A673 (cell line): ENCODE results near the gene UNC79. TPM values are rescaled to one million over a fixed set of nuclear protein-coding genes. Genes with fewer than 3 reads are reported as not detected.

Source experiments
- BruUV-seq: library from RNA; stranded (reverse); fragments of 400-500 nt; replicated peaks from 2 replicates; lab custom pipeline; 2021; lab: Mats Ljungman, UMichigan
- CTCF ChIA-PET: fragments of 300-600 bp; sonication (Branson Sonifier 250); formaldehyde crosslinking; loops from one replicate; lab custom pipeline; 2022; ENCODE audit warnings: antibody characterized with exemption; lab: Charles Lee
- POLR2A ChIA-PET: fragments of 300-600 bp; sonication (Branson Sonifier 250); formaldehyde crosslinking; loops from one replicate; lab custom pipeline; 2022; ENCODE audit warnings: antibody characterized with exemption; ENCODE audit not compliant: low non-redundant PET; lab: Charles Lee
- DNase-seq: peaks from one replicate; pipeline ENCODE4 v3.0.0-alpha.2; 2015; ENCODE audit warnings: low spot score
- H3K27ac ChIP-seq: fragments of 200-600 bp; sonication (generic); 2 replicates; pipeline ENCODE4 v1.5.1; 2016; ENCODE audit warnings: mixed run types, low read depth, mild to moderate bottlenecking, mixed read lengths, antibody characterized with exemption, low read length; ENCODE audit not compliant: poor library complexity, severe bottlenecking
- H3K27me3 ChIP-seq: fragments of 200-600 bp; sonication (generic); replicated peaks from 2 replicates; pipeline ENCODE4 v1.6.1; 2017; ENCODE audit warnings: mixed run types, low read depth, mild to moderate bottlenecking, mixed read lengths, antibody characterized with exemption, low read length; ENCODE audit not compliant: insufficient read depth, poor library complexity
- H3K36me3 ChIP-seq: fragments of 200-600 bp; sonication (generic); 2 replicates; pipeline ENCODE4 v1.6.1; 2016; ENCODE audit warnings: mixed run types, mild to moderate bottlenecking, mixed read lengths, antibody characterized with exemption, low read length; ENCODE audit not compliant: insufficient read depth, poor library complexity, severe bottlenecking
- H3K4me1 ChIP-seq: fragments of 200-600 bp; sonication (generic); 2 replicates; pipeline ENCODE4 v1.6.1; 2017; ENCODE audit warnings: mixed run types, mild to moderate bottlenecking, mixed read lengths, antibody characterized with exemption, low read length; ENCODE audit not compliant: insufficient read depth, poor library complexity, severe bottlenecking
- H3K4me3 ChIP-seq: fragments of 200-600 bp; sonication (generic); 2 replicates; pipeline ENCODE4 v1.5.1; 2016; ENCODE audit warnings: low read depth, mixed run types, mild to moderate bottlenecking, mixed read lengths, low read length; ENCODE audit not compliant: poor library complexity, severe bottlenecking
- H3K9me3 ChIP-seq: fragments of 200-600 bp; sonication (generic); 2 replicates; pipeline ENCODE4 v1.6.1; 2016; ENCODE audit warnings: mixed run types, low read depth, mild to moderate bottlenecking, mixed read lengths, antibody characterized with exemption, low read length; ENCODE audit not compliant: poor library complexity, severe bottlenecking
- EZH2 ChIP-seq: fragments of 200-600 bp; sonication (generic); IDR thresholded peaks from 2 replicates; pipeline ENCODE4 v1.6.1; 2017; ENCODE audit warnings: borderline replicate concordance, low read depth, mild to moderate bottlenecking, mixed read lengths, antibody characterized with exemption, low read length; ENCODE audit not compliant: poor library complexity, severe bottlenecking
- intact Hi-C: fragments of 100-400 bp; cut with micrococcal nuclease; formaldehyde crosslinking; loops from one replicate; pipeline ENCODE4 v1.10.0; 2022; ENCODE audit not compliant: unreplicated experiment
- total RNA-seq: library from RNA; stranded (reverse); gene quantifications from 2 replicates; pipeline ENCODE4 v1.2.3, GENCODE V29; 2021
- TF ChIP-seq, protein P1 (sequence below): fragments of 300-800, 200-600 bp; sonication (generic); conservative IDR thresholded peaks from 2 replicates; pipeline ENCODE4 v1.5.1; 2017; ENCODE audit warnings: low read depth, mild to moderate bottlenecking, antibody characterized with exemption, low read length, moderate library complexity, mixed read lengths

UNC79 gene
- total RNA-seq, 1 experiment from 2014 or later, result 0.15 TPM

GRCh38 chr14:93735206-93735605 is 304.5 kb downstream of the UNC79 start:
- H3K4me1 ChIP-seq, result no peaks in the 10 kb centered on the region
- BruUV-seq, result no TSS peak
- no peaks in the 10 kb centered on the region for H3K27me3 ChIP-seq
- H3K9me3 ChIP-seq, result no peaks in the 10 kb centered on the region
- TF ChIP-seq, protein P1, sequence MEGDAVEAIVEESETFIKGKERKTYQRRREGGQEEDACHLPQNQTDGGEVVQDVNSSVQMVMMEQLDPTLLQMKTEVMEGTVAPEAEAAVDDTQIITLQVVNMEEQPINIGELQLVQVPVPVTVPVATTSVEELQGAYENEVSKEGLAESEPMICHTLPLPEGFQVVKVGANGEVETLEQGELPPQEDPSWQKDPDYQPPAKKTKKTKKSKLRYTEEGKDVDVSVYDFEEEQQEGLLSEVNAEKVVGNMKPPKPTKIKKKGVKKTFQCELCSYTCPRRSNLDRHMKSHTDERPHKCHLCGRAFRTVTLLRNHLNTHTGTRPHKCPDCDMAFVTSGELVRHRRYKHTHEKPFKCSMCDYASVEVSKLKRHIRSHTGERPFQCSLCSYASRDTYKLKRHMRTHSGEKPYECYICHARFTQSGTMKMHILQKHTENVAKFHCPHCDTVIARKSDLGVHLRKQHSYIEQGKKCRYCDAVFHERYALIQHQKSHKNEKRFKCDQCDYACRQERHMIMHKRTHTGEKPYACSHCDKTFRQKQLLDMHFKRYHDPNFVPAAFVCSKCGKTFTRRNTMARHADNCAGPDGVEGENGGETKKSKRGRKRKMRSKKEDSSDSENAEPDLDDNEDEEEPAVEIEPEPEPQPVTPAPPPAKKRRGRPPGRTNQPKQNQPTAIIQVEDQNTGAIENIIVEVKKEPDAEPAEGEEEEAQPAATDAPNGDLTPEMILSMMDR, result no peak
- no peak for TF ChIP-seq EZH2
- H3K36me3 ChIP-seq, result no peaks in the 10 kb centered on the region
- no peak overlapping the region for H3K27ac ChIP-seq
- intact Hi-C loops, result no loop called here
- ChIA-PET POLR2A (no interaction called here), CTCF (no interaction called here)
- DNase-seq, result no peak
- H3K4me3 ChIP-seq, result no peak overlapping the region

GRCh38 chr14:93736378-93737014 is 305.8 kb downstream of the UNC79 start:
- Histone ChIP-seq H3K36me3 (no peaks in the 10 kb centered on the region), H3K9me3 (no peaks in the 10 kb centered on the region), H3K27me3 (peaks cover 7% of the 10 kb centered on the region), H3K4me1 (no peaks in the 10 kb centered on the region), H3K27ac (no peak overlapping the region), H3K4me3 (no peak overlapping the region)
- CTCF ChIA-PET, result no interaction called here
- no TSS peak for BruUV-seq
- no peak for DNase-seq
- POLR2A ChIA-PET, result no interaction called here
- intact Hi-C loops, result no loop called here
- TF ChIP-seq EZH2, result no peak
- TF ChIP-seq, protein P1, result no peak

DNA sequence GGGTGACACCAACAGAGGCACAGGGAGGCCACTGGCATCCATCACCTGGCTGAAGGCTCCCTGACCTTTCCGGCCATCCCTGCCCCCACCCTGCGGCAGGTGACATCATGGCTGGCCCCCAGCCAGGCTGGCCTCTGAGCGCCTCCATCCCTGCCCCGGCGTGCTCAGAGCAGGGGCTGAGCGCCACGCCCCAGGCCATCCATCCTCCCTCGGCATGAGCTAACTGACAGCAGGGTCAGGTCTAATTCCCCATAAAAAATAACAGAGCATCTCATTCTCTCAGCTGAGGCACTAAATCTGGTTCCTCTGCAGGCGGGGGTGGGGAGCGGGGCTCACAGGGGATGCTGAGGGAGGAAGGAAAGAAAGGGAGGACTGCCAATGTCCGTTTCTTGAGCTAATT is 306.9 kb downstream of the UNC79 start:
- CTCF ChIA-PET, result no interaction called here

More for the DNA sequence above, 306.9 kb downstream of the UNC79 start:
- TF ChIP-seq EZH2, result no peak
- TF ChIP-seq, protein P1, result no peak
- Histone ChIP-seq H3K36me3 (no peaks in the 10 kb centered on the region), H3K4me1 (no peaks in the 10 kb centered on the region), H3K27me3 (peaks cover 7% of the 10 kb centered on the region), H3K9me3 (no peaks in the 10 kb centered on the region), H3K27ac (no peak overlapping the region), H3K4me3 (no peak overlapping the region)
- POLR2A ChIA-PET, result no interaction called here
- intact Hi-C loops, result no loop called here
- BruUV-seq, result no TSS peak
- no peak for DNase-seq
